Neural crest cell (in vitro differentiated cells): Measurements from ENCODE around the gene FAF1. TPM values are rescaled to one million over a fixed set of nuclear protein-coding genes. Genes with fewer than 3 reads are reported as not detected.

ENCODE experiments used
- DNase-seq: peaks from one replicate; pipeline ENCODE4 v3.0.0; 2021; ENCODE audit warnings: low read depth, mixed read lengths, low spot score
- H3K27ac Mint-ChIP-seq: one replicate; pipeline ENCODE4 v1.8.0; 2021; ENCODE audit warnings: mild to moderate bottlenecking, mixed read lengths; ENCODE audit not compliant: unreplicated experiment
- H3K27me3 Mint-ChIP-seq: 2 replicates; pipeline ENCODE4 v1.8.0; 2021; ENCODE audit warnings: low read depth, mild to moderate bottlenecking, mixed read lengths
- H3K36me3 Mint-ChIP-seq: 2 replicates; pipeline ENCODE4 v1.8.0; 2021; ENCODE audit warnings: low read depth, mild to moderate bottlenecking, mixed read lengths
- H3K4me1 Mint-ChIP-seq: 2 replicates; pipeline ENCODE4 v1.8.0; 2021; ENCODE audit warnings: mixed read lengths
- H3K4me3 Mint-ChIP-seq: one replicate; pipeline ENCODE4 v1.8.0; 2021; ENCODE audit warnings: mild to moderate bottlenecking, mixed read lengths
- H3K9me3 Mint-ChIP-seq: 2 replicates; pipeline ENCODE4 v1.8.0; 2021; ENCODE audit warnings: mixed read lengths
- total RNA-seq: library from RNA; stranded (reverse); gene quantifications from 2 replicates; pipeline ENCODE4 v1.2.1, GENCODE V29; 2021
- TF ChIP-seq, protein P1 (sequence below): fragments of 200-600 bp; sonication (generic); conservative IDR thresholded peaks from 2 replicates; pipeline ENCODE4 v1.5.0; 2021; ENCODE audit warnings: antibody characterized with exemption, mild to moderate bottlenecking

FAF1 gene
- total RNA-seq, 1 donor from 2014 or later: 73.0 TPM

DNA sequence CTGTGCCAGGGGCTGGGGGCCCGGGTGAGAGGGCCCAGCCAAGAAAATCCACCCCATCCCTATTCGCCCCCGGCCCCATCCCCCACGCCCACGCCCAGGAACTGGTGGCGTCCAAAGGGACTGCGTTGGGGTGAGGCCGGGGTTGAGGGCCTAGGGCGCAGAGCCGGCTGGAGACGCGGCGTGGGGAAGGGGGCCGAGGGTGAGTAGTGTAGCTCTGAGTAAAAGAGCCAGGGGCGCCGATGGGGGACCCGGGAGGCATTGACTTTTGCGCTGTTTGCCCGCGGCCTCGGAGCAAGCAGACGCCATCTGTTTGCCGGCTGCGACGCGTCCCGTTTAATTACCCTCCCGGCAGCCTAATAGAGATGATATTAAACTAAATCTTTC is 533.4 kb downstream of the FAF1 start:
- Mint-ChIP-seq H3K27ac (no peak overlapping the region), H3K4me3 (no peak overlapping the region), H3K27me3 (peaks cover 100% of the 10 kb centered on the region), H3K36me3 (peaks cover 5% of the 10 kb centered on the region), H3K4me1 (peaks cover 29% of the 10 kb centered on the region), H3K9me3 (no peaks in the 10 kb centered on the region)
- TF ChIP-seq, protein P1, sequence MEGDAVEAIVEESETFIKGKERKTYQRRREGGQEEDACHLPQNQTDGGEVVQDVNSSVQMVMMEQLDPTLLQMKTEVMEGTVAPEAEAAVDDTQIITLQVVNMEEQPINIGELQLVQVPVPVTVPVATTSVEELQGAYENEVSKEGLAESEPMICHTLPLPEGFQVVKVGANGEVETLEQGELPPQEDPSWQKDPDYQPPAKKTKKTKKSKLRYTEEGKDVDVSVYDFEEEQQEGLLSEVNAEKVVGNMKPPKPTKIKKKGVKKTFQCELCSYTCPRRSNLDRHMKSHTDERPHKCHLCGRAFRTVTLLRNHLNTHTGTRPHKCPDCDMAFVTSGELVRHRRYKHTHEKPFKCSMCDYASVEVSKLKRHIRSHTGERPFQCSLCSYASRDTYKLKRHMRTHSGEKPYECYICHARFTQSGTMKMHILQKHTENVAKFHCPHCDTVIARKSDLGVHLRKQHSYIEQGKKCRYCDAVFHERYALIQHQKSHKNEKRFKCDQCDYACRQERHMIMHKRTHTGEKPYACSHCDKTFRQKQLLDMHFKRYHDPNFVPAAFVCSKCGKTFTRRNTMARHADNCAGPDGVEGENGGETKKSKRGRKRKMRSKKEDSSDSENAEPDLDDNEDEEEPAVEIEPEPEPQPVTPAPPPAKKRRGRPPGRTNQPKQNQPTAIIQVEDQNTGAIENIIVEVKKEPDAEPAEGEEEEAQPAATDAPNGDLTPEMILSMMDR: no peak
- DNase-seq: no peak

DNA sequence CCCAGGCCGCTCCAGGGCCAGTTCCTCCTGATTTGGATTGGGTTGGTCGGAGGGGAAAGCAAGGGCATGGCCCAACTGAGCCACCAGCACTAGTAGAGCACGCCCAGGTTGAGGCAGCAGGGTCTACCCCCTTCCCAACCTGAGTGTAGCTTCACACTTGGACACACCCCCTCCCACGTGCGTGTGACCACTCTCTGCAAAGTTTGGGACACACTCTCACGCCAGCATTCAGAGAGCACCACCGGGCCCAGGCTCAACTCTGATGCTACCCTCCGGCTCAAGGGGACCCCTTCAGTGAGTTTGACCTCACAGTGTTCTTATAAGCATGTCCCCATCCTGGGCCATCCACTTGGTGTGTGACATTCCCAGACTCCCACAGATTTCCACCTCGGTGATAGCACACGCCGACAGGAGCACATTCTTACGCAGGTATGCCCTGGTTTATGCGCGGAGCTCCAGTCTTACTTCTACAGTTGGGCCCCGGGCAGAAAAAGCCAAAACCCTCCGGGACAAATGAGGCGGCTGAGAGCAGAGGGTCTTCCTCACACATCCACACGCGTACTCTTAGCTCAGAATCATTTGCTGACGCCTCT is 533.9 kb downstream of the FAF1 start:
- peak overlapping the region; percentile 18 for H3K4me3 Mint-ChIP-seq
- TF ChIP-seq, protein P1: no peak
- H3K9me3 Mint-ChIP-seq: no peaks in the 10 kb centered on the region

DNA sequence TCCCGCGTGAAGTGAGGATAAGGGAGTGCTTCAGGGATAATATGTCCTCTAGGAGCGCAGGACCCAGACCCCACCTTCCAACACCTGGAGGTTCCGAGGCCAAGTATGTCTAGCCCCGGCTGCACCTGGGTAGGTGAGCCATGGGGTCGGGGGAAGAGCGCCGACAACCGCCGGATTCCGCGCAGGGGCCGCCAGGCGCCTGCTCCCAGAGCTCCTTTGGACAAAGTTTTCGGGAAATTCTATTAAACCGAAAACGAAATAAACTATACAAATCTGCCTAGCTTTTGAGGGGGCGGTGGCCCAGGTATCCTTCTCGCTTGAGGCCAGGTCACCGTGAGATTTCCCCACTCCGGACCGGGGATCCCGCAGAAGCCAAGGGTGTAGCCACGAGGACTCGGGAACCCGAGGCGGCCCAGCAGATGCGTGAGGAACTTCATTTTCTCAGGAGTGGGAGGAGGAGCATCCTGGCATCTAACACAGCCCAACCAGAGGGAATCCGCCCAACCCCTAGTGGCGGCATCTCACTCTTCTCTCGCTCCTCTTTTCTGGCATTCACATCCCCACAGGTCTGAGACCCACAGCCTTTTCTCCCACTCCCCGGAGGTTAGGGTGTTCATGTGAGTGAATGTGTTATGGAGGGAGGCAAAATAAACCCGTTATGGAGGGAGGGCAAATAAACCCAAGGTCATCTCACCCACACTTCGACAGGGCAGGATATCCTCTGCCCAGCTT is 534.5 kb downstream of the FAF1 start:
- peaks cover 6% of the 10 kb centered on the region for H3K36me3 Mint-ChIP-seq
- TF ChIP-seq, protein P1: peak; percentile 26
- DNase-seq: no peak
- peak overlapping the region; percentile 60 for H3K4me3 Mint-ChIP-seq
- H3K27ac Mint-ChIP-seq: no peak overlapping the region
- H3K4me1 Mint-ChIP-seq: peaks cover 31% of the 10 kb centered on the region
- no peaks in the 10 kb centered on the region for H3K9me3 Mint-ChIP-seq
- peaks cover 99% of the 10 kb centered on the region for H3K27me3 Mint-ChIP-seq

More for the DNA sequence above, 533.9 kb downstream of the FAF1 start:
- Mint-ChIP-seq H3K4me1 (peaks cover 30% of the 10 kb centered on the region), H3K27me3 (peaks cover 99% of the 10 kb centered on the region), H3K27ac (no peak overlapping the region), H3K36me3 (peaks cover 6% of the 10 kb centered on the region)
- DNase-seq: no peak

DNA sequence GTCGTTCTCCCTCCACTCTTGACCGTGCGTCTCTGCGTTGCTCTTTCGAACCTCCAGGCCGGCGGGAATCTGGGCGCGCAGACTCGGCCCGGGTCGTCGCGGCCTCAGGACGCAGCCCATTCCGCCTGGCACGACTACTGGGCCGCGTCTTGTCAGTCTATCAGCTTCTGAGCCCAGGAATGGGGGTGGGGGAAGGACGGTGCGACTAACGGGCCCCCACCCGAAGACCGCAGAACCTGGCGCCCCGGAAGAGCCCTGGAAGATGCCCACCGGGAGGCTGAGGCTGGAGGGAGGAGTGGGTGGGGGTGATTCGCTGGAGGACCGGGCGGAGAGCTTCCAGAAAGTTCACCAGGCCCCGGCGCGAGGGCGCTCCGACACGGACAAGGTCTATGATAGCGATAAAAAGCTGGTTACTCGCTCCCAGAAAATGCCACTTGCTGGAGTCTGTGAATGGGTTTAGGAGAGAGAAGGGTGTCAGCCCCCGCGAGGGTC is 535.1 kb downstream of the FAF1 start:
- peak overlapping the region; percentile 60 for H3K4me3 Mint-ChIP-seq
- H3K36me3 Mint-ChIP-seq: peaks cover 6% of the 10 kb centered on the region
- TF ChIP-seq, protein P1: no peak
- H3K9me3 Mint-ChIP-seq: no peaks in the 10 kb centered on the region
- H3K27ac Mint-ChIP-seq: no peak overlapping the region
- peaks cover 37% of the 10 kb centered on the region for H3K4me1 Mint-ChIP-seq
- H3K27me3 Mint-ChIP-seq: peaks cover 99% of the 10 kb centered on the region
- DNase-seq: no peak

DNA sequence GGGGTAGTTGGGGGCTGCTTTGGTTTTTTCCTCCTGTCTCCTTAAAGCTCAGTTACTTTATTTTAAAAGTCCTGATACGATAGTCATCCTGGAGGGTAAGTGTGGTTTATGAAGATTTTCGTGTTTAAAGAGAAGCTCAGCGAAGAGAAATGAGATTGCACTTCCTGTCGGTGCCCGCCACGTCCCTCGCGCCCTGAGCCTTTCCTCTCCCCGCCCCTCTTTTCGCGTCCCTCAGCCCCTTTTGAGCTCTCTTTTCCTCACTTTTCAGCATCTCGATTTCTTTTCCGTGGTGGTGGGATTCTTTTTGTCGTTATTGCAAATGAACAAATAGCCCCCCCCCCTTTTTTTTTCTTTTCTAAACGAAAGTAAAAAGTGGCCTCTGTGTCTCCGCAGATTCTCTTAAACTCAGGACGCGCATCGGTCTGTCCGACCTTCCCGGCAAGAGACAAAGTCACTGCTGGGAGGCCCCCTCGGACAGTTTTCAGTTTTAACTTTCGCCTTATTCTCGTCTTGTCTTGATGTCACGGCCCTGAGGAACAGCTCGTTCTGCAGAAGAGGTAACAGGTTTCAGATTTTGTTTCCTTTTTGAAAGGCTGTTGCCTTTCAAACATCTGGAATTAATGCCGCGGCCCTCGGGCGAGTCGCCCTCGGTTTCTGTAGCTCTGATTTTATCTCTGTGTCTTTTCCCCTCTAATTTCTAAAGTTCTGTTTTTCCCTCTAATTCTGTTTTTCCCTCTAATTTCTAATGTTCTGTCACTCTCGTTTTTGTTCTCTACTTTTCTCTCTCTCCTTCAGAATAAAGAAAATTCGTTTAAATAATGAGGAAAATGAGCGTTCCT is 535.8 kb downstream of the FAF1 start:
- Mint-ChIP-seq H3K9me3 (no peaks in the 10 kb centered on the region), H3K4me3 (peak overlapping the region; percentile 67), H3K36me3 (peaks cover 6% of the 10 kb centered on the region), H3K27ac (no peak overlapping the region), H3K4me1 (peaks cover 37% of the 10 kb centered on the region), H3K27me3 (peaks cover 99% of the 10 kb centered on the region)
- no peak for DNase-seq
- TF ChIP-seq, protein P1: no peak
